Adipocyte (in vitro differentiated cells): Measurements from ENCODE around the gene SSNA1.

Source experiments
- DNase-seq: peaks from one replicate; pipeline ENCODE4 v3.0.0-alpha.2; 2015; ENCODE audit warnings: low read depth
- H3K27me3 ChIP-seq: replicated peaks from 2 replicates; pipeline ENCODE4 v1.7.0; 2013; ENCODE audit warnings: mild to moderate bottlenecking, low read length, moderate library complexity; ENCODE audit not compliant: control insufficient read depth, insufficient read depth
- H3K36me3 ChIP-seq: 2 replicates; pipeline ENCODE4 v1.7.0; 2013; ENCODE audit warnings: low read length, mild to moderate bottlenecking, moderate library complexity; ENCODE audit not compliant: control insufficient read depth, insufficient read depth, severe bottlenecking
- H3K4me1 ChIP-seq: 2 replicates; pipeline ENCODE4 v1.7.0; 2013; ENCODE audit warnings: mild to moderate bottlenecking, low read length, moderate library complexity; ENCODE audit not compliant: control insufficient read depth, insufficient read depth
- H3K4me3 ChIP-seq: 2 replicates; pipeline ENCODE4 v1.7.0; 2013; ENCODE audit warnings: mild to moderate bottlenecking, low read length, moderate library complexity
- H3K9ac ChIP-seq: 2 replicates; pipeline ENCODE4 v1.7.0; 2013; ENCODE audit warnings: mild to moderate bottlenecking, low read length, moderate library complexity
- H3K9me3 ChIP-seq: 2 replicates; pipeline ENCODE4 v1.7.0; 2013; ENCODE audit warnings: mild to moderate bottlenecking, low read length, moderate library complexity; ENCODE audit not compliant: control insufficient read depth

SSNA1 gene

DNA sequence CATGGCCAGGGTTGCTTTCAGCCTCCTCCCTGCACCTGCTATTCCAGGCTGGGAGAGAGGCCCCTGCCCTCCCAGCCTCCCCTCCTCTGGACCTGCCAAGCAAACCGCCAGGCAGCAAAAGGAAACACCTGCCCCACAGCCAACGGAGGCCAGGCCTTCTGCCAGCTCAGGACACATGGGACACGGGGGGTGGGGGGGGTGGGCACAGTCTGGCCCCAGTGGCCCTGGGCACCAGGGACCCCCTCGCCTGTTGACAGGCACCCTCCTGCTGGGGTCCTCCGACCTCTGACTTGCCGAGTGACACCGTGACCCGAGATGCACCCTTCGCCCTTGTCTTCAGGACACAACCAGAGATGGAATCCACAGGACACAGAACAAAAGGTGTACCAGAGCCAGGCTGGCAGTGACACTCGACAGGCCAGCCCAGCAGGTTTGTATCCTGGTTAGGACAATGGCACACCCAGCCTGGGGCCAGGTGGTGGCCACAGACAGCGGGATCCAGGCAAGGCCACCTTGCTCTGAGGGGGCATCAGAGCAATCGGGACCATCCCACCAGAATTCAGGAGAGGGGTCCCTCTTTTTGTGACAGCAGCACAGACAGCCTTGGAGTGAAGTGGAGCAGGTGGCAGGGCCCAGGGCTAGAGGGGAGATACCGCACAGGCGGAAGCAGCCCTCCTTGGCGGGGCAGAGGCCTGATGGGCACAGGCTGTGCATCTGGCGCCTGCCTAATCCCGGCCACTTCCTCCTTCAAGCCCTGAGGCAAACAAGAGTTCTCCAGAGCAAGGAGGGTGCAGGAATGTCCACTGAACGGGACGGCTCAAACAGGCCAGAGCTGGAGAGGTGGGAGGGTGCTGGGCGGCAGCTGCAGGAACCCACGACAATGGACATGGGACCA is 15.3 kb upstream of the SSNA1 start:
- H3K4me1 ChIP-seq, result peaks cover 4% of the 10 kb centered on the region
- no peak overlapping the region for H3K9ac ChIP-seq
- H3K36me3 ChIP-seq, result peaks cover 9% of the 10 kb centered on the region
- DNase-seq, result no peak
- no peaks in the 10 kb centered on the region for H3K9me3 ChIP-seq
- peaks cover 29% of the 10 kb centered on the region for H3K27me3 ChIP-seq
- no peak overlapping the region for H3K4me3 ChIP-seq

DNA sequence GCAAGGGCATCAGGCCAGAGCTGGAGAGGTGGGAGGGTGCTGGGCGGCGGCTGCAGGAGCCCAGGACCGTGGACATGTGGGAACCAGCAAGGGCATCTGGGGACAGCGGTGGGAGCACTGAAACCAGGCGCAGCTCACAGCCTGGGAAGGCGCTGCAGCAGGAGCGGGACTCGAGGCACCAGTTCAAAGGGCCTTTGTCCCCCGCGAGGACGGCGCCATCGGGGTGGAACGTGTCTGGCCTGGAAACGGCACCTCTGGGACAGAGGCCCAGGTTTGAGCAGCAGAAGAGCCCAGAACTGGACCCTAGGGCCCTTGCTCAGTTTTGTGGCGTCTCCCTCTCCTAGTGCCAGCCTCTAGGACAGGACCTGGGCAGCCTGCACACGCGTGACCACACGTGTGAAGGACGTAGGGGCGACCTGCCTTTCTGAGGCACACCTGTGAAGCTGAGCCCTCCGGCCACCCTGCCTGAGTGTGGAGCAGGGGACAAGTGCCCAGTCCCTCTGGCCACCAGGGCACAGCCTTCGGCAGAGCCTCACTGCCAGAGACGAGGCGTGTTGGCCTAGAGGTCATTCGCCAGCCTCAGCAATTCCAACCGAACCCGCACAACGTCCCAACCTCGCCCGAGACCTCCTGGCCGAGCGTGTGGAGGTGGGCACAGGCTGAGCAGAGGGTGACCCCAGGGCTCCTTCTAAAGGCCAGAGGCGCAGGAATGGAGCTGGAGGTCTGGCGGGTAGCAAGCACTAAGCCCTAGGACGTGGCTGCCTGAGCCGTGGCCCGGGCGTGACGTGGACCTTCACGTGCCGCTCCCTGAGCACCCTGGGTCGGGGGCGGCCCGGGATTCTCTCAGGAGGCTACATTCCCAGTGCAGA is 14.4 kb upstream of the SSNA1 start:
- DNase-seq, result no peak
- H3K36me3 ChIP-seq, result peaks cover 9% of the 10 kb centered on the region
- no peaks in the 10 kb centered on the region for H3K9me3 ChIP-seq
- no peak overlapping the region for H3K9ac ChIP-seq
- H3K27me3 ChIP-seq, result peaks cover 29% of the 10 kb centered on the region
- H3K4me3 ChIP-seq, result no peak overlapping the region
- peaks cover 8% of the 10 kb centered on the region for H3K4me1 ChIP-seq

DNA sequence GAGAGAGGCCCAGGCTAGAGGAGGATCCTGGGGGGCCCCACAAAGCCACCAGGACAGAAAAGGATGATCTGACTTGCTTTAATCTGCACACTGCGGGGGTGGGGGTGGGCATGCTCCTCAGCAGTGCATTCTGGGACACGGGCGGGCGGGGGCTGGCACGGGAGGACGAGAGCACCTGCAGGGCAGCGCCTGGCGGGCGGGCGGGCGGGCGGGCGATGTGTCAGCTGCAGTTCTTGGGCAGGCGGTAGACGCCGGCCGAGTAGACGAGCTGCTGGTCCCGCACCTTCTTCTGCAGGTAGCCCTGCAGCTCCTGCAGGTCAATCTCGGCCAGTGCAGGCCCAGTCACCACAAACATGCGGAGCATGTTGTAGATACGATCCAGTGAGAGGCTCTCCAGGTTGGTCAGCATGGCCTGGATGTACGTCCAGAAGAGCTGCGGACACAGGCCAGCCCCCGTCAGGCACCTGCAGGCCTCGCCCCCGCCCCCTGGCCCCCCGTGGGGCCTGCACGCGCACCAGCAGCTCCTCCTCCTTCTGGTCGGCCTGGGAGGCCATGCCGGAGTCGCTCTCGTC is 13.7 kb upstream of the SSNA1 start:
- Histone ChIP-seq H3K36me3 (peaks cover 16% of the 10 kb centered on the region), H3K4me3 (no peak overlapping the region), H3K9ac (no peak overlapping the region), H3K4me1 (peaks cover 6% of the 10 kb centered on the region), H3K9me3 (no peaks in the 10 kb centered on the region), H3K27me3 (peaks cover 29% of the 10 kb centered on the region)
- DNase-seq, result no peak

GRCh38 chr9:137175345-137175961 is 13.0 kb upstream of the SSNA1 start:
- DNase-seq, result no peak
- Histone ChIP-seq H3K4me1 (peaks cover 6% of the 10 kb centered on the region), H3K36me3 (peaks cover 22% of the 10 kb centered on the region), H3K9me3 (no peaks in the 10 kb centered on the region), H3K27me3 (peaks cover 26% of the 10 kb centered on the region), H3K4me3 (no peak overlapping the region), H3K9ac (no peak overlapping the region)

- Histone ChIP-seq H3K27me3 (peaks cover 18% of the 10 kb centered on the region), H3K4me1 (peaks cover 6% of the 10 kb centered on the region), H3K4me3 (no peak overlapping the region), H3K36me3 (peaks cover 33% of the 10 kb centered on the region), H3K9me3 (no peaks in the 10 kb centered on the region), H3K9ac (no peak overlapping the region)
- DNase-seq, result peak; percentile 21
Observed at GRCh38 chr9:137176302-137177182, 11.9 kb upstream of the SSNA1 start.

DNA sequence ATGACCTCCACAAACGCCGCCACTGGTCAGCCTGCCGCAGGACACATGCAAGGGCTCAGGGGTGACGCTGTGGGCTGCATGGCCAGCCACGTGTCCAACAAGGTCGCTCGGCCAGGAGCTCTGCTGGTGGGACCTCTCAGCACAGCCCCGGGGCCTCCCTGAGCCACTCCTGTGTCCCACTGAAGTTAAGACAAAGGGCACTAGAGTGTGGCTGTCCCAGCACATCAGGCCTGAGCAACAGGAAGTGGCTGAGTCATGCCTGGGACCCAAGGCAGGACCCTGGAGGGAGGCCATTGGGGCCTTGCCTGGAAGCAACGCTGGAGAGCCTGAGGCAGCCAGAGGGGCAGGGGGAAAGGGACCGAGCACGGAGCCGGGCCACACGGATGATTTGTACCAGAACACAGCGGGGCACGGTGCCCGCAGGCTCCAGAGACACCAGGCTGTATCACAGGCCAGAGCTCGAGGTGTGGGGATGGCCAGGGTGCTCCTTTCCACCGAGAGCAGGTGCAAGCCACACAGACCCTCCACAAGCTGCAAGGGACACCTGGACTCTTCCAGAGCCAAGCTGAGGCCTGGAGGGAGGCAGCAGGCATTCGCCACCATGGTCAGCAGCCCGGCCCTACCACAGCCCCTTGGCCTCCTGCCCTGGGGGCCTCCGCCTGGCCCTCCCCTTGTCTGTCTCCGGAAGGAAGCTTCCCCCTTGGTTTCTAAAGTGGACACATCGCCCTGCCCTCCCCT is 10.1 kb upstream of the SSNA1 start:
- Histone ChIP-seq H3K36me3 (peaks cover 48% of the 10 kb centered on the region), H3K4me3 (no peak overlapping the region), H3K9ac (no peak overlapping the region), H3K27me3 (peaks cover 5% of the 10 kb centered on the region), H3K9me3 (no peaks in the 10 kb centered on the region), H3K4me1 (peaks cover 6% of the 10 kb centered on the region)
- DNase-seq, result no peak

DNA sequence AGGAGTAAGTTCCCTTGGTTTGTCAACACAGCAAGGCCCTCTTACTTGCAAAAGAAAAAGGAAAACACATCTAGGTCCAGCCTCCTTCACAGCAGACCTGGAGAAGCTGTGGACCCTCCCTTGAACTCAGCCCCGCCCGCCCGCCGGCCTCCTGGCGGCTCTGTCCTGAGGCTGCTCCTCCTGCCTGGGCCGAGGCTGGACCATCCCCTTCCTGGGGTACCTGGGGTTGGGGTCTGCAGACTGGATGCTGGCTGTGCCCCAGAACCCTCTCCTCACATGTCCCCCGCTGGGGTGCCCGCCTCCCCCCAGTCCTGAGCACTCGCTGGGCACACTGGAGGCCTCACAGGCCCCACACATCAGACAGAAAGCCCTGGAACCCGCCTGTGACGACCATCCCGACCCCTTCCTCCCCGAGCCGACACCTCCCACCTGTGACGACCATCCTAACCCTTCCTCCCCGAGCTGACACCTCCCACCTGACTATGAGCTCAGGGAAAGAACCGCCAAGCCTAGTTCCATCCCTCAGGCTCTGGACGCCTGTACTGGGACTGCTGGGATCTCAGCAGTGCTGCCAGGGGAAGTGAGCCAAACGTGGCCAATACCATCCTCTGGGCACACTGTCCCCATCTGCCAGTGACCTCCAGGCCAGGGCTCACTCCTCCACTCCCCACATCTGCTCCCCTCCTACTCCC is 9.4 kb upstream of the SSNA1 start:
- H3K4me3 ChIP-seq, result no peak overlapping the region
- no peak for DNase-seq
- H3K4me1 ChIP-seq, result peaks cover 6% of the 10 kb centered on the region
- H3K36me3 ChIP-seq, result peaks cover 55% of the 10 kb centered on the region
- no peaks in the 10 kb centered on the region for H3K27me3 ChIP-seq
- no peaks in the 10 kb centered on the region for H3K9me3 ChIP-seq
- H3K9ac ChIP-seq, result no peak overlapping the region

GRCh38 chr9:137179761-137180160 is 8.7 kb upstream of the SSNA1 start:
- H3K27me3 ChIP-seq, result no peaks in the 10 kb centered on the region
- no peak overlapping the region for H3K4me3 ChIP-seq
- H3K4me1 ChIP-seq, result peaks cover 6% of the 10 kb centered on the region
- no peak overlapping the region for H3K9ac ChIP-seq
- no peak for DNase-seq
- H3K9me3 ChIP-seq, result no peaks in the 10 kb centered on the region
- H3K36me3 ChIP-seq, result peaks cover 62% of the 10 kb centered on the region

DNA sequence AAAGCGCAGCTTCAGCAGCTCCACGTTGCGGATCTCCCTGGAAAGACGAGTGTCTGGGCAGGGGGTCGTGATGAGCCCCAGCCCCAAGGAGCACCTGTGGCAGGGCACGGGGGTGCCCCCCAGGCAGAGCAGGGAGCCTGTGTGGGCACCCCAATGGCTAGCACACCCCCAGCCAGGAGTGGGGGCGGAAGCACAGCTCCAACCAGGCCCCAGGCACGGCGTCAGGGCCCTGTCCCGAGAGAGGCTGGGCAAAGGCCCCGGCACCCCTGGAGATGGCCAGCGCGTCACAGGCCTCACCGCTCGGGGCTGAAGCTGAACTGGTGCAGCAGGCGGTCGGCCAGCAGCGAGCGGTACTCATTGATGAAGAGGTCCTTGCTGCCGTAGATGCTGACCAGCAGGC is 8.0 kb upstream of the SSNA1 start:
- H3K27me3 ChIP-seq, result no peaks in the 10 kb centered on the region
- H3K4me1 ChIP-seq, result peaks cover 6% of the 10 kb centered on the region
- no peak overlapping the region for H3K4me3 ChIP-seq
- H3K9me3 ChIP-seq, result no peaks in the 10 kb centered on the region
- H3K9ac ChIP-seq, result no peak overlapping the region
- no peak for DNase-seq
- peaks cover 68% of the 10 kb centered on the region for H3K36me3 ChIP-seq
